ENCODE data around the gene PCDHGA8.

Gene PCDHGA8

GRCh38 chr5:141441571-141442170 lies 49.2 kb downstream of the PCDHGA8 start:
- Histone ChIP-seq H4K20me1 (ENCODE audit: insufficient read depth, low read length) (no peaks in the 10 kb centered on the region), H3K4me3 (ENCODE audit: low read length) (no peak overlapping the region), H3K36me3 (replicated peaks; ENCODE audit: low read depth, low read length) (no peaks in the 10 kb centered on the region), H3K4me2 (ENCODE audit: low read length) (no peak overlapping the region), H3K79me2 (ENCODE audit: low read length) (no peaks in the 10 kb centered on the region), H3K4me1 (ENCODE audit: low read length) (no peaks in the 10 kb centered on the region), H3K27ac (ENCODE audit: low read length) (no peak overlapping the region), H2AFZ (ENCODE audit: low read depth, low read length) (no peak overlapping the region), H3K27me3 (ENCODE audit: low read depth, low read length) (peaks cover 3% of the 10 kb centered on the region; the same call in 1 of the 2 replicates), H3K9ac (ENCODE audit: low read length) (no peak overlapping the region), H3K9me3 (ENCODE audit: insufficient read depth, low read length) (no peaks in the 10 kb centered on the region)
- no peak for TF ChIP-seq EZH2phosphoT487 (IDR thresholded peaks at IDR 0.05; ENCODE audit: low read depth)
- TF ChIP-seq, protein P1, sequence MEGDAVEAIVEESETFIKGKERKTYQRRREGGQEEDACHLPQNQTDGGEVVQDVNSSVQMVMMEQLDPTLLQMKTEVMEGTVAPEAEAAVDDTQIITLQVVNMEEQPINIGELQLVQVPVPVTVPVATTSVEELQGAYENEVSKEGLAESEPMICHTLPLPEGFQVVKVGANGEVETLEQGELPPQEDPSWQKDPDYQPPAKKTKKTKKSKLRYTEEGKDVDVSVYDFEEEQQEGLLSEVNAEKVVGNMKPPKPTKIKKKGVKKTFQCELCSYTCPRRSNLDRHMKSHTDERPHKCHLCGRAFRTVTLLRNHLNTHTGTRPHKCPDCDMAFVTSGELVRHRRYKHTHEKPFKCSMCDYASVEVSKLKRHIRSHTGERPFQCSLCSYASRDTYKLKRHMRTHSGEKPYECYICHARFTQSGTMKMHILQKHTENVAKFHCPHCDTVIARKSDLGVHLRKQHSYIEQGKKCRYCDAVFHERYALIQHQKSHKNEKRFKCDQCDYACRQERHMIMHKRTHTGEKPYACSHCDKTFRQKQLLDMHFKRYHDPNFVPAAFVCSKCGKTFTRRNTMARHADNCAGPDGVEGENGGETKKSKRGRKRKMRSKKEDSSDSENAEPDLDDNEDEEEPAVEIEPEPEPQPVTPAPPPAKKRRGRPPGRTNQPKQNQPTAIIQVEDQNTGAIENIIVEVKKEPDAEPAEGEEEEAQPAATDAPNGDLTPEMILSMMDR (IDR thresholded peaks at IDR 0.05; ENCODE audit: low read depth, low read length): no peak

Measured in OCI-LY3 (cell line).